Panc1 (cell line): ENCODE measurements around the gene NR3C1. TPM values are rescaled to one million over a fixed set of nuclear protein-coding genes. Genes with fewer than 3 reads are reported as not detected.

ENCODE experiments used
- ATAC-seq: fragments of 200-7000 bp; cut with Tn5 transposase; 2 replicates; pipeline ENCODE4 v1.9.1; 2020; ENCODE audit warnings: mild to moderate bottlenecking, moderate library complexity
- BruUV-seq: library from RNA; stranded (reverse); fragments of 400-500 nt; replicated peaks from 2 replicates; lab custom pipeline; 2021; lab: Mats Ljungman, UMichigan
- CTCF ChIA-PET: fragments of 300-600 bp; sonication (Branson Sonifier 250); formaldehyde crosslinking; loops from one replicate; lab custom pipeline; 2022; ENCODE audit warnings: antibody characterized with exemption; lab: Charles Lee
- POLR2A ChIA-PET: fragments of 300-600 bp; sonication (Branson Sonifier 250); formaldehyde crosslinking; loops from one replicate; lab custom pipeline; 2022; ENCODE audit warnings: antibody characterized with exemption; lab: Charles Lee
- DNase-seq: peaks from one replicate; pipeline ENCODE4 v3.0.0-alpha.2; 2010; ENCODE audit warnings: low read depth, low spot score
- H3K27ac ChIP-seq: 2 replicates; pipeline ENCODE4 v1.5.1; 2011; ENCODE audit warnings: mild to moderate bottlenecking, low read length, inconsistent platforms
- H3K27me3 ChIP-seq: fragments of 200-500 bp; sonication (Bioruptor generic); 2 replicates; pipeline ENCODE4 v1.6.0; 2014; ENCODE audit warnings: low read length, inconsistent platforms; ENCODE audit not compliant: control insufficient read depth, insufficient read depth
- H3K36me3 ChIP-seq: fragments of 200-500 bp; sonication (Bioruptor generic); 2 replicates; pipeline ENCODE4 v1.5.1; 2014; ENCODE audit warnings: inconsistent platforms, mild to moderate bottlenecking, low read length, moderate library complexity; ENCODE audit not compliant: control insufficient read depth, insufficient read depth
- H3K4me1 ChIP-seq: 2 replicates; pipeline ENCODE4 v1.5.1; 2011; ENCODE audit warnings: inconsistent platforms, mild to moderate bottlenecking, low read length, moderate library complexity; ENCODE audit not compliant: control insufficient read depth, insufficient read depth
- H3K4me3 ChIP-seq, 2 experiments: 2 replicates each; pipeline ENCODE4 v1.5.1; 2011 to 2012; ENCODE audit warnings: low read depth in 2 of 2, low read length in 2 of 2, mild to moderate bottlenecking in 2 of 2, inconsistent platforms in 1 of 2, moderate library complexity in 1 of 2
- H3K9me3 ChIP-seq: fragments of 200-500 bp; sonication (Bioruptor generic); 2 replicates; pipeline ENCODE4 v1.5.1; 2014; ENCODE audit warnings: low read depth, mild to moderate bottlenecking, inconsistent platforms, low read length, moderate library complexity; ENCODE audit not compliant: control insufficient read depth, insufficient read depth
- POLR2AphosphoS5 ChIP-seq: IDR thresholded peaks from 2 replicates; pipeline ENCODE4 v1.6.1; 2012; ENCODE audit warnings: mild to moderate bottlenecking, low read depth, low read length, moderate library complexity
- REST ChIP-seq, 2 experiments: IDR thresholded peaks; 2 replicates each; pipeline ENCODE4 v1.6.1; 2011 to 2012; ENCODE audit warnings: low read depth in 2 of 2, control low read depth in 1 of 2, low read length in 1 of 2, mild to moderate bottlenecking in 1 of 2, moderate library complexity in 1 of 2; ENCODE audit not compliant: insufficient read depth in 1 of 2
- SIN3A ChIP-seq: IDR thresholded peaks from 2 replicates; pipeline ENCODE4 v1.6.1; 2012; ENCODE audit warnings: low read depth, mild to moderate bottlenecking, low read length, moderate library complexity, borderline replicate concordance; ENCODE audit not compliant: insufficient read depth
- TCF7L2 ChIP-seq: IDR thresholded peaks from 2 replicates; pipeline ENCODE4 v1.6.1; 2011; ENCODE audit warnings: mild to moderate bottlenecking, low read depth, low read length, inconsistent platforms
- in situ Hi-C: cut with HindIII; loops from 2 replicates; pipeline ENCODE4 v1.10.0; 2016; ENCODE audit warnings: low sequenced_read_pairs, low pct_unique_long_range_greater_than_20kb
- intact Hi-C: fragments of 100-400 bp; cut with micrococcal nuclease; formaldehyde crosslinking; loops from one replicate; pipeline ENCODE4 v1.10.0; 2022; ENCODE audit not compliant: unreplicated experiment
- total RNA-seq: library from RNA; stranded (reverse); gene quantifications from one replicate; pipeline ENCODE4 v1.2.1, GENCODE V29; 2021; ENCODE audit not compliant: unreplicated experiment
- TF ChIP-seq, protein P1 (sequence below): fragments of 450-650 bp; IDR thresholded peaks from 2 replicates; pipeline ENCODE4 v1.5.1; 2017; ENCODE audit warnings: mild to moderate bottlenecking

Gene NR3C1
- total RNA-seq, 1 experiment from 2014 or later = 52.6 TPM

GRCh38 chr5:143311428-143311827 lies 92.1 kb downstream of the NR3C1 start:
- Histone ChIP-seq H3K4me1 (peaks cover 26% of the 10 kb centered on the region), H3K27me3 (no peaks in the 10 kb centered on the region), H3K9me3 (no peaks in the 10 kb centered on the region), H3K4me3 (no peak overlapping the region), H3K36me3 (peaks cover 5% of the 10 kb centered on the region; the same call in 1 of the 2 replicates), H3K27ac (peak overlapping the region; percentile 4; the same call in 1 of the 2 replicates)
- ChIA-PET POLR2A (interaction anchor here (0.7 kb wide), 1 partner anchor 36 kb away, joined by 11 read pairs; no protein-coding TSS in a partner anchor), CTCF (no interaction called here)
- in situ Hi-C loops = no loop called here
- DNase-seq (peak; percentile 50), ATAC-seq (peak; percentile 68; the same call in 1 of the 2 replicates)
- no TSS peak for BruUV-seq
- TF ChIP-seq SIN3A (no peak), POLR2AphosphoS5 (no peak), TCF7L2 (no peak), REST (IDR thresholded peaks at IDR 0.05; ENCODE audit: insufficient read depth in 1 of 2, low read depth in 2 of 2, low read length in 1 of 2) (no peak)
- TF ChIP-seq, protein P1, sequence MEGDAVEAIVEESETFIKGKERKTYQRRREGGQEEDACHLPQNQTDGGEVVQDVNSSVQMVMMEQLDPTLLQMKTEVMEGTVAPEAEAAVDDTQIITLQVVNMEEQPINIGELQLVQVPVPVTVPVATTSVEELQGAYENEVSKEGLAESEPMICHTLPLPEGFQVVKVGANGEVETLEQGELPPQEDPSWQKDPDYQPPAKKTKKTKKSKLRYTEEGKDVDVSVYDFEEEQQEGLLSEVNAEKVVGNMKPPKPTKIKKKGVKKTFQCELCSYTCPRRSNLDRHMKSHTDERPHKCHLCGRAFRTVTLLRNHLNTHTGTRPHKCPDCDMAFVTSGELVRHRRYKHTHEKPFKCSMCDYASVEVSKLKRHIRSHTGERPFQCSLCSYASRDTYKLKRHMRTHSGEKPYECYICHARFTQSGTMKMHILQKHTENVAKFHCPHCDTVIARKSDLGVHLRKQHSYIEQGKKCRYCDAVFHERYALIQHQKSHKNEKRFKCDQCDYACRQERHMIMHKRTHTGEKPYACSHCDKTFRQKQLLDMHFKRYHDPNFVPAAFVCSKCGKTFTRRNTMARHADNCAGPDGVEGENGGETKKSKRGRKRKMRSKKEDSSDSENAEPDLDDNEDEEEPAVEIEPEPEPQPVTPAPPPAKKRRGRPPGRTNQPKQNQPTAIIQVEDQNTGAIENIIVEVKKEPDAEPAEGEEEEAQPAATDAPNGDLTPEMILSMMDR = no peak
- intact Hi-C loops = no loop called here

GRCh38 chr5:143309661-143310431 lies 93.6 kb downstream of the NR3C1 start:
- in situ Hi-C loops = no loop called here
- POLR2A ChIA-PET = no interaction called here
- intact Hi-C loops = loop anchor here (10.0 kb wide), 1 partner anchor 85 kb away; no protein-coding TSS in a partner anchor
- ATAC-seq (peak; percentile 79), DNase-seq (no peak)
- no TSS peak for BruUV-seq
- no peaks in the 10 kb centered on the region for H3K9me3 ChIP-seq
- CTCF ChIA-PET = no interaction called here
- H3K4me3 ChIP-seq = no peak overlapping the region
- H3K27me3 ChIP-seq = no peaks in the 10 kb centered on the region
- peaks cover 5% of the 10 kb centered on the region; the same call in 1 of the 2 replicates for H3K36me3 ChIP-seq
- peak; percentile 97 for TF ChIP-seq TCF7L2
- TF ChIP-seq POLR2AphosphoS5 = no peak
- peaks cover 22% of the 10 kb centered on the region for H3K4me1 ChIP-seq
- peak overlapping the region; percentile 61; the same call in 1 of the 2 replicates for H3K27ac ChIP-seq
